ENCODE results near the gene KIAA1614.

The KIAA1614 gene

GRCh38 chr1:180939711-180940103 is 27.0 kb downstream of the KIAA1614 start:
- DNase-seq (ENCODE audit: low read depth): no peak
- no peak for TF ChIP-seq POLR2A (IDR thresholded peaks at IDR 0.05; ENCODE audit: extremely low read depth, insufficient read length)
- TF ChIP-seq CTCF (IDR thresholded peaks at IDR 0.05; ENCODE audit: low read depth, low read length): no peak
- no peak for TF ChIP-seq MAX (IDR thresholded peaks at IDR 0.05; ENCODE audit: low read depth, low read length)
- no peak for TF ChIP-seq MYC (IDR thresholded peaks at IDR 0.05; ENCODE audit: low read depth, low read length)

GRCh38 chr1:180940445-180940844 is 27.7 kb downstream of the KIAA1614 start:
- no peak overlapping the region for H3K4me3 ChIP-seq (ENCODE audit: low read depth, low read length)
- no peak for DNase-seq (ENCODE audit: low read depth)
- TF ChIP-seq MYC (IDR thresholded peaks at IDR 0.05; ENCODE audit: low read depth, low read length): no peak
- no peak for TF ChIP-seq POLR2A (IDR thresholded peaks at IDR 0.05; ENCODE audit: extremely low read depth, insufficient read length)

More at GRCh38 chr1:180939711-180940103, 27.0 kb downstream of the KIAA1614 start:
- H3K4me3 ChIP-seq (ENCODE audit: low read depth, low read length): no peak overlapping the region

GRCh38 chr1:180941518-180942275 is 29.0 kb downstream of the KIAA1614 start:
- no peak for TF ChIP-seq CTCF (IDR thresholded peaks at IDR 0.05; ENCODE audit: low read depth, low read length)
- no peak for TF ChIP-seq MYC (IDR thresholded peaks at IDR 0.05; ENCODE audit: low read depth, low read length)
- no peak for DNase-seq (ENCODE audit: low read depth)
- no peak overlapping the region for H3K4me3 ChIP-seq (ENCODE audit: low read depth, low read length)

- TF ChIP-seq MYC (IDR thresholded peaks at IDR 0.05; ENCODE audit: low read depth, low read length) (no peak), MAX (IDR thresholded peaks at IDR 0.05; ENCODE audit: low read depth, low read length) (no peak), CTCF (IDR thresholded peaks at IDR 0.05; ENCODE audit: low read depth, low read length) (no peak), POLR2A (IDR thresholded peaks at IDR 0.05; ENCODE audit: extremely low read depth, insufficient read length) (no peak)
These were observed 32.5 kb downstream of the KIAA1614 start for GRCh38 chr1:180945151-180945550.

GRCh38 chr1:180945551-180945950 is 32.9 kb downstream of the KIAA1614 start:
- no peak for DNase-seq (ENCODE audit: low read depth)
- no peak for TF ChIP-seq POLR2A (IDR thresholded peaks at IDR 0.05; ENCODE audit: extremely low read depth, insufficient read length)
- TF ChIP-seq CTCF (IDR thresholded peaks at IDR 0.05; ENCODE audit: low read depth, low read length): no peak
- no peak for TF ChIP-seq MYC (IDR thresholded peaks at IDR 0.05; ENCODE audit: low read depth, low read length)
- TF ChIP-seq MAX (IDR thresholded peaks at IDR 0.05; ENCODE audit: low read depth, low read length): no peak
- H3K4me3 ChIP-seq (ENCODE audit: low read depth, low read length): no peak overlapping the region

More at GRCh38 chr1:180945151-180945550, 32.5 kb downstream of the KIAA1614 start:
- no peak for DNase-seq (ENCODE audit: low read depth)
- H3K4me3 ChIP-seq (ENCODE audit: low read depth, low read length): no peak overlapping the region

- TF ChIP-seq MAX (IDR thresholded peaks at IDR 0.05; ENCODE audit: low read depth, low read length): no peak
- TF ChIP-seq POLR2A (IDR thresholded peaks at IDR 0.05; ENCODE audit: extremely low read depth, insufficient read length): no peak
- TF ChIP-seq MYC (IDR thresholded peaks at IDR 0.05; ENCODE audit: low read depth, low read length): no peak
- TF ChIP-seq CTCF (IDR thresholded peaks at IDR 0.05; ENCODE audit: low read depth, low read length): no peak
- DNase-seq (ENCODE audit: low read depth): no peak
- no peak overlapping the region for H3K4me3 ChIP-seq (ENCODE audit: low read depth, low read length)
These were observed 33.4 kb downstream of the KIAA1614 start for GRCh38 chr1:180946056-180946455.

Data from NB4 (cell line).